ENCODE measurements around the gene CCBE1. TPM values are rescaled to one million over a fixed set of nuclear protein-coding genes. Genes with fewer than 3 reads are reported as not detected.
A peak's percentile ranks its signal among the peaks of the same experiment; 100 is the strongest.
"Not testable (repeated sequence)": the region's sequence is repeated elsewhere in the genome, so short reads cannot be mapped to it uniquely, and the experiment has no call there.

Gene CCBE1
- total RNA-seq, 1 donor from 2014 or later = 0.40 TPM

DNA sequence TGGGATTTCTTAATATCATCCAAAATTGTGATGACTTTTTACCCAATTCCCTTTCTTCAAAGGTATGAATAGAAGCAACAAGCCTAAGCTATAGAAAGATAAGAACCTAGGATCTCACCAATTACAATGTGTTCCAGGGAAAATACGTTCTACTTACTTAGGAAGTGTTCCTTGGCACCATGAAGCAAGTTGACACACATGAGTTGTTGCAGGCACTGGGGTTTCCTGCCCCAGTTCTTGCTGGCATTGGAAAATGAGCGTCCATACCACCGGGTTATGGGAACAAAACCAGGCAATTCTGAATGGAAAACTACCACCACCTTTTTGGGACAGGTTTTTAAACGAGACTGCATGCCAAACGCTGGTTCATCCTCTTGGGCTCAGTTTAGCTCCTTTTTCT, 46.2 kb downstream of the CCBE1 start:
- no peak for ATAC-seq

DNA sequence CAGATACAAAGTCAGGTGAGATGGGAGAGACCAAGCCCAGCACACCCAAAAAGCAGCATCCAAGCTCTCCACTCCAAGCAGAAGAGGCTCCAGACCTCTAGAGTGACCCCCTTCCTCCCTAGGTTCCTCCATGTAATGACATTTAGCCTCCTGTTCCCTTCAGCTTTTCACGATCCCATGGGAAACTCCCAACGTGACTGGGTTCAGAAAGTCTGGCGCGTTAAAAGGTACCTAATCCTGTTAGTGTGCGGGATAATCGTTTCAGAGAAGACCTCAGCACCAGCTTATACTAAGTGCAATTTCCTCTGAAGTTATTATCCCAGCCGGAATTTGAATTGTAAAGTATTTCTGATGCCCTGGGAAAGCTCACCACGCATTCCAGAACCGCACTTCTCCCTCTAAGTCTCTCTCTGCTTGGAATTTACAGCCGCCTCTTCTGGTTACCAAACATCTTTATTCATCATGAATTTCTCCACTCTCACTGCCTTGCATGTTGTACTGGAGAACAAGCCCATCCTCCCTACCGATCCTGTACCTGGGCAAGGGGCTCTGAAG, 46.9 kb downstream of the CCBE1 start:
- ATAC-seq = no peak

DNA sequence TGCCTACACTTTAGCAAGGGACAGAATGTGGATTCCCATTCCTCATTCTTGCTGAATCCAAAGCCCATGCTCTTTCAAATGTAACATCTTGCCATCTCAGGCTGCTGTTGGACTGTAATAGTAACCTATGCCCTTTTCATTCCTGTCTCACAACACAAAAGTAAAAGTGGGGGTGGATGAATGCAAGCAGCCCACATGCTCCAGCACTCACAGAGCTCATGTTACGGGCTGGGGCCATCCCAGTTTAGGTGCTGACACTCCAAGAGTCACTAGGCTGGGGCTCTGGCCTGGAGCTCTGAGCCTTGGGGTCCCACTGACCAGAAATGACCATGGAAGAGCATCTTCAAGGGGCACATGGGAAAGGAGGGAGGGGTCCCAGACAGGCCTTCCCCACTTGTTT, 47.6 kb downstream of the CCBE1 start:
- no peak for ATAC-seq

DNA sequence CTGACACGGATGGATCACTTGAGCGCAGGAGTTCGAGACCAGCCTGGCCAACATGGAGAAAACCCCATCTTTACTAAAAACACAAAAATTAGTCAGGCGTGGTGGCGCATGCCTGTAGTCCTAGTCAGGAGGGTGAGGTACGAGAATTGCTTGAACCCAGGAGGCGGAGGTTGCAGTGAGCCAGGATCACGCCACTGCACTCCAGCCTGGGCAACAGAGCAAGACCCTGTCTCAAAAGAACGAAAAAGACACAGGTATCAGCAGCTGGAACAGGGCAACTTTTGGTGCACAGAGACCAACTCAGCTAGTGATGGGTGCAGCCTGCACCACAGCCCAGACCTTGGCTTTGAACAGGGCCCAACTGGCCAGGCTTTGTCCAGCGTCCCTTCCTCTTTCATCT, 48.8 kb downstream of the CCBE1 start:
- ATAC-seq = not testable (repeated sequence)

DNA sequence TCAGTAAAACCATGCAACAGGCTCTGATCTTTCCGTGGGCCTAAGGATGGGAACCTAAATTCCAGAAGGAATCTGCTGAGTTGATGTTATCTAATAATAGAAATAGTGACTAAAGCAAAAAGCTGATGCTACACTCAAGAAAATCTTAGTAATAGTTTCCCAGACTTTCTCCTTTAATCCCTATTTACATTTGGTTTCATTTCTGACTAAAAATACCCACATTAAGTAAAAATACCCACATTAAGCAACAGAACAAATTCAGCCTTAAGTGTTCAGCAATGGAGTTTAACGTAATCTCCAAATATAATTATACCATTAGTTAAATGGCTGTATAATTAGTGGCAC, 50.3 kb downstream of the CCBE1 start:
- ATAC-seq = no peak

DNA sequence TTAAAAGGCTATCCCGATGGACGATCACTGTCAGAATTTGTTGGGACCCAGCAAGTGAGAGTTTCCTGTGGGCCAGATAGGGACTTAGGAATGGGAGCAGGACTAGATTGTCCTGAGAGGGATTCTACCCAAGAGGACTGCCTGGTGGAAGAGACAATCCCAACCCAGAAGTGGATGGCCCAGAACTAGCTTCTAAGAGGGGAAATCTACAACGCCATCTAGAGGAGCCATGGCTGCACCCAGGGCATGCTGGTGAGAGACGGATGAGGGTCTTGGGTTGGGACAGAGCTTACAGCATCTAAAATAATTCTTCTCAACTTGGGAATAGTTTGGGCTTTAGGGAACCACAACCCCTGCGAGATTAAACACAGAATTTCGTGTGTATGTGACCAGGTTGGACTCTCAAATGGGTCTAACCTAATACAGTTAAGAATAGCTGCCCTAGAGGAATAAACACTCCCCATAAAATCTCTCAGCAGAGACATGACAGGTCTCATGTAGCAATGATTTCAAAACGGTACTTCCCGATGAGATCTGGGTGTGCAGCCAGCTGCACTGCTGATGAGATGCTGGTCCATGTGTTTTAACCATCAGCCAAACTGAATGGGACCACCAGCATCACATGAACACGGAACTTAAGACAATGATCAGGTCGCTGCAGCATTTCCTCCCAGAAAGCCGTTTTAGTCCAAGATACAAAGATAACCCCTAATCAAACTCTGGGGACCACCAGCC, 50.8 kb downstream of the CCBE1 start:
- no peak for ATAC-seq

DNA sequence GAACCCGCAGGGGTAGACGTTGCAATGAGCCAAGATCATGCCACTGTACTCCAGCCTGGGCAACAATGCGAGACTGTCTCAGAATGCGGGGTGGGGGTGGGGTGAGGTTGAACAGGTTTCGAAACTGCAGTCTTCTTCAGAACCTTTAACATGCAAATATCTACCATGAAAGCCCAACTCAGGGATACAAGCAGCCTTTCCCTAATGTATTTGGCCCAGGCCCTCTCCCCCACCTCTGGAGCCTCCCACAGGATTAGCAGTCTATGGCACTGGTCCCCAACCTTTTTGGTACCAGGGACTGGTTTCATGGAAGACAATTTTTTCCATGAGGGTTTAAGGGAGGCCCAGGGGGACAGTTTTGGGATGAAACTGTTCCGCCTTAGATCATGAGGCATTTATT, 53.5 kb downstream of the CCBE1 start:
- ATAC-seq = no peak

DNA sequence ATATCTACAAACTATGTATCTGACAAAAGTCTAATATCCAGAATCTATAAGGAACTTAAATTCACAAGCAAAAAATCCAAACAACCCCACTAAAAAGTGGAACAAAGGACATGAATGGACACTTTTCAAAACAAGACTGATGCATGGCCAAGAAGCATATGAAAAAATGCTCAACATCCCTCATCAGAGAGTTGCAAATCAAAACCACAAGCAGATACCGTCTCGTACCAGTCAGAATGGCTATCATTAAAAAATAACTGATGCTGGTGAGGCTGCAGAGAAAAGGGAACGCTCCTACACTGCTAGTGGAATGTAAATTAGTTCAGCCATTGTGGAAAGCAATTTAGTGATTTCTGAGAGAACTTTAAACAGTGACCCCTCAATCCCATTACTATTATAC, 56.5 kb downstream of the CCBE1 start:
- ATAC-seq = no peak

DNA sequence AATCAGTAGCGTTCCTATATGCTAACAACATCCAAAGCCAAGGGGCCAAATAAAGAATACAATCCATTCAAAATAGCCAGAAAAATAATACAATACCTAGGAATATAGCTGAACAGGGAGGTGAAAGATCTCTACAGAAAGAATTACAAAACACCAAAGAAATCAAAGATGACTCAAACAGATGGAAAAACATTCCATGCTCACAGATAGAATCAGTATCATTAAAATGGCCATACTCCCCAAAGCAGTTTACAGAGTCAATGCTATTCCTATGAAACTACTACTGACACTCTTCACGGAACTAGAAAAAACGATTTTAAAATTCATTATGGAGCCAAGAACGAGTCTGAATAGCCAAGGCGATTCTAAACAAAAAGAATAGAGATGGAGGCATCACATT, 57.4 kb downstream of the CCBE1 start:
- ATAC-seq = no peak

DNA sequence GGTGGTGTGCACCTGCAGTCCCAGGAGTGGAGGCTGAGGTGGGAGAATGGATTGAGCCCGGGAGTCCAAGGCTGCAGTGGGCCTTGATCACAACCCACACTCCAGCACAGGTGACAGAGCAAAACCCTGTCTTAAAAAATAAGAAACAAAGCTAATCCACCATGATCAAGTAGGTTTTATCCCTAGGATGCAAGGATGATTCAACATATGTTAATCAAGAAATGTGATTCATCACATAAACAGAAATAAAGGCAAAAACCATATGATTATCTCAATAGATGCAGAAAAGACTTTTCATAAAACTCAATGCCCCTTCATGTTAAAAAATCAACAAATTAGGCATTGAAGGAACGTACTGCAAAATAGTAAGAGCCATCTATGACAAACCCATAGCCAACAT, 58.1 kb downstream of the CCBE1 start:
- ATAC-seq = no peak

DNA sequence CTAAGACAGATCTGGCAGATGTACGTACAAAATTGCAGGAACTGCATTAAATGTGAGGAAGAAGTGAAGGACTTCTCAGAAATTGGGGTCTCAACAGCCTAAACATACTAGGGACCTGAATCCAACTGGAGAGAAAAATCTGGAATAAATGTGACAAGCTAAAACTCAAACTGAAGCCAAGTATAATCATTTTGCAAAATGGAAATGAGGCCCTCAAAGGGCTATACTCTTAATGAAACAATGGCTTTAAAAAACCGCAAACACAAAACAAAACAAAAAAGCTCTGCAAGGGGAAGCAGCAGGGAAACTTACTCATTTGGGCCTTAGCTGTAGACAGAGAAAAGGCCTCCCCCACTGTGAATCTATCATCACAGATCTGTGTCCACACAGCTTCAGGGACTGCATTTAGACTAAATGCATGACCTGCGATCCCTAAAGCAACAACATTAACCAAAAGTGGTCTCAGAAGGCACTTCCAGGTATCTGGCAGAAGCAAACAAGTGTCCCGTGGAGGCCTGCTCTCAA, 63.2 kb downstream of the CCBE1 start:
- ATAC-seq = no peak

DNA sequence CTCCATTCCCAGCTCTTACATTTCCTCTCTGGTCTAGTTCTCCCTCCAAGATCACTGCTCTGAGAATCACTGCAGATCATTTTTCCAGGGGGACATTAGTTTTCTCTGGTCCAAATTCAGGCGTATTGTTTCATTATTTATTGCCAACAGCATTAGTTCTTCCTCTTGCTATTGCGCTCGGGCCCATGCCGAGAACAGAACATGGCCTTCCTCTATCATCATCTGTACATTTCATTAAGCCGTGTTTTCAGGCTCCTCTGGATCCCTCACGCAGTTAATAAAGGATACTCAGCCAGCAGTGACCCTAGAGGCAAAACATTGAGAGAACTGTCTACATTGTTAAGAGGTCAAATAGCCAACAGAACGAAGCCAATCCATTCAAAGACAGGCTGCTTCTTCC, 63.9 kb downstream of the CCBE1 start:
- ATAC-seq = no peak

DNA sequence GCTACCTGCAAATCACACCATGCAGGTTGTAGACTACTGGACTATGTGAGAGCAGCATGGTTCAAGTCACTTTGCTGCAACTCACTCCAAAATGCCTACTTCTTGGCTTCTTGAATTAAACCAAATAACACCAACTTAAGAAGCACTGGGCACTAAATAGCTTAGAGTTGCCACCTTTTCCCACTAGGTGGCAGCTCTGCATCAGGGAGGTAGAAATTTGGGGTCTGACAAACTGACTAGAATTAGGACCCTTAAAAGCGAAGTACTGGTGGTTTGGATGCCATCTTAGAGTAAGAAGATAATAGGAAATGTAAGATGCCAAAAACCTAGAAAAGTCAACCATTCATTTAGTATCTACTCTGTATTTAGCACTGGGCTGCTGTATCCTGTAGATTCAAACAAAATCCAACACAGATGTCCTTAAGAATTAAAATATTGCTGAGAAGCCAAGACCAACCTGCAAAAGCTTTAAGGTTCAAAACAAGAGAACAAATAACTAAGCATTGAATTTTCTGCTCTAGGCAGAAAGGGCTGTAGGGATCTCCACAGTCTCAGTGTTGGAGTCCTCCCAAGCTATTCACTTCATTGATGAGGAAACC, 65.5 kb downstream of the CCBE1 start:
- no peak for ATAC-seq

DNA sequence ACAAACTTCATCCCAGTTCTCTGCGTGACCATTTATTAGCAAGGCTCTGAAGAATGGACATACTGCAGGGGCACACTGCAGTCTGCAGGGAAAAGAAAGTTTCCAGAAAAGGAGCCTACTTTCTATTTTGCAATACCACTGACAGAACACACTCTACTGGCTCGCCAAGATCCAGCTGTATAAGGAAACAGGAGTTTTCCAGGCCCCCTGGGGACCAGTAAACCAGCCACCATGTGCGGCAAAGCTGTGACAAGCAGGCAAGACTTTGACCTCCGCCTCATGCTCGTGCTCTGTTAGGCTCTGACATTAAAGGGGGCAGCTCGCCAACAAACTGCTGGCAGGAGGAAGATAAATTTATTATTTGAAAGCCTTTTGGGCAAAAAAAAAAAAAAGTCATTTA, 67.3 kb downstream of the CCBE1 start:
- ATAC-seq = no peak

DNA sequence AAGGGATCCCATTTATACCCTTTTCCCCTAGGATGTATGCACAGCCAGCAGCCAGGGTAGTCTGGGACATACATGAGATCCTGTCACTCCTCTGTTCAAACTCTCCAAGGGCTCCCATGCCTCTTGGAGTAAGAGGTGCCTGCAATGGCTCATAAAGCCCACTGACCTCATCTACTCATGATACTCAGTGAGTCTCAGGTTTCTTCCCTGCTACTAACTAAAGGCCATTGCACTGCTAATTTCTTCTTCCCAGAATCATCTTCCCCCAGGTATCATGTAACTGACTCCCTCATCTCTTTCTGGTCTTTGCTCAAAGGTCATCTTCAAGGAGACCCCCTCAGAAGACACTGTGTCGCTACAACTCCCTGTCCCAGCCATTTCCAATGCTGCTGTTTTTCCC, 68.2 kb downstream of the CCBE1 start:
- ATAC-seq = no peak

DNA sequence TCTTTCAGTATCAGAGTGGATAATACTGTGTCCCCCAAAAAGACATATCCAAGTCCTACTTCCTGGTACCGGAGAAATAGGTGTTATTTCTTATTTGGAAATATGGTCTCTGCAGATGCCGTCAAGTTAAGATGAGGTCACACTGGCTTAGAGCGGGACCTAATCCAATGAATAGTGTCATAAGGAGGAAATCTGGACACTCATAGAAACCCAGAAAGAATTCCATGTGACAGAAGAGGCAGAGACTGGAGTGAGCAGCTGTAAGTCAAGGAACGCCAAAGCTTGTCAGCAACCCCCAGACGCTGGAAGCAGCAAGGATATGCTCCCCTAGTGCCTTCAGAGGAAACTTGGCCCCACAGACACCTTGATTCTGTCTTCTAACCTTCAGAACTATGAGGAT, 69.8 kb downstream of the CCBE1 start:
- no peak for ATAC-seq

DNA sequence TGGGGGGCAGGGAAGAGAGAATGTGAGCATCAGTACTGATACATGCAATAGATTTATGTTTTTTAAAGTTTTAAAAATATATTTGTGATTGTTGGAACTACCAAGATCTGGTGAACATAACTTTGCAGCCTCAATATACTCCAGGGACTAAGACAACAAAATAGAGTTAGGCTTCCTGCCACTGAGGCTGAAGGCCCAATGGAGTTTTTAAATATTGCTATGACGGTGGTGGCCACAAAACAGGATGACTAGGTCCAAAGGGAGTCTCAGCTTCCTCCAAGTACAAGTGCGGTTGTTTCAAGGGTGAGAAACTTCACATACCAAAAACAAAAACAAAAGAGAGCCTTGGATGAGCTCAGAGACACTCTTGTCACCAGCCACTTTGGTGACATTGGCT, 72.9 kb downstream of the CCBE1 start:
- ATAC-seq = no peak

DNA sequence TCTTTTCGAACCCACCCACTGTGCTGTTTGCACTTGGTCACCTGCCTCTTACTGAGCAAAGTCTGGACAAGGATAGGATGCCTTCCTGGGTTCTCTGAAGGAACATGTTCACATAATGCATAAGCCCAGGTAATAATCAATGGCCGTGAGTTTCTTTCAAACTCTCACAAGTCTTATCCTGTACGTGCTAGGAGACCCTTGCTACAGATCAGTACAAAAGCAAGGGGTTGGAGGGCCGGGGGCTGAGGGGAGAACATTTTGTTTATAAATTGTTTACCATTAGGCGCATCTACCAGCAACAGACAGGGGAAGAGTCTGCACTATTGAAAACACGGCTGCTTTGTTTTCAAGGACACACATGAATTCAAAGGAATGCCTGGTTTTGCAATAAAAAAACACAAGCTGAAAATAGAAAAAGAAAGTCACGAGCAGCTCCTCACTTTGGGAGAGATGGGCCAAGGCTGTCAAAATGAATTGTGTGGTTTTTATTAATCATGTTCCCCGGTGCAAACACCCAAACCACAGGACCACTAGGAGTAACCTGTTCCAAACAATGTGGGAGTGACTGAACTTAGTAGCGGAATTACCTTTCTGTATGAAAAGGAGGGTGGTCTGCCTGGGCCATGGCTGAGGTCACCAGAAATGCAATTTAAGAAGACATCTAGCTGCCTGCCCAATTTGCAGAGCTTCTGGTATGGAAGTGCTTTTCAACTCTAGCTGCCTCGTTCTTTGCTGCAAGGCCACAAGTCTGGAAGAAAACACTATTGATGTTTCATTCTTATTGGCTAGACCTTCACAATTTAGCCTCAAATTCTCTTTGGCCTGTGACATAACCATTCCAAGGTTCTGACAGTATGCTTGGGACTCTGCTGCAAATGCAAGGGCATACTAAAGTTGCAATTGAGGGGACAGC, 73.5 kb downstream of the CCBE1 start:
- no peak for ATAC-seq

DNA sequence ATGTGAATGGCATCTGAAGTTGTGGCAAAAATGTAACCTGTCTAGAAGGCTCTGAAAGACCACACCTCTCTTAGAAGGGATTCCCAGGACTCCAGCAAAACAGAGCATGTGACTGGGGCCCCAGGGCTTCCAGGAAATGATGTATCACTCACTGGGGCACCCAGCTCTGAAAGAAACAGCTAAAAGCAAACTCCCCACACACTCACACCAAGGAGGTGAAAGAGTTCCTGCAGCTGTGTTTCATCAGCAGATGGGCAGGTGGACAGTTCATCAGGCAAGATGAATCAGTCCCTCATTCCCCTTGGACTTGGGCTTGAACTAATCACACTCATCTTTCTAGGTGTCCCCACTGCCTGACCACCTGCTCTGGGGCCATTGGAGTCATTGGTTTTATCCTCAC, 76.2 kb downstream of the CCBE1 start:
- ATAC-seq = peak; percentile 59

DNA sequence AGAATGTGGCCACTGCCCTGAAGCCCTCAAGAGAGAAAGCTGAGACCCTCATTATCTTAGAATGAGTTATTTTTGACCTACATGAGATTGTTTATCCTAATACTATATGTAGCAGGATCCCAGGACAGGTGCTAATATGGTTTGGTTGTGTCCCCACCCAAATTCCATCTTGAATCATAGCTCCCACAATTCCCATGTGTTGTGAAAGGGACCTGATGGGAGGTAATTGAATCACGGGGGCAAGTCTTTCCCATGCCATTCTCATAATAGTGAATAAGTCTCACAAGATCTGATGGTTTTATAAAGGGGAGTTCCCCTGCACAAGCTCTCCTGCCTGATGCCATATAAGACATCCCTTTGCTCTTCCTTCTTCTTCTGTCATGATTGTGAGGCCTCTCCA, 76.8 kb downstream of the CCBE1 start:
- ATAC-seq = no peak

DNA sequence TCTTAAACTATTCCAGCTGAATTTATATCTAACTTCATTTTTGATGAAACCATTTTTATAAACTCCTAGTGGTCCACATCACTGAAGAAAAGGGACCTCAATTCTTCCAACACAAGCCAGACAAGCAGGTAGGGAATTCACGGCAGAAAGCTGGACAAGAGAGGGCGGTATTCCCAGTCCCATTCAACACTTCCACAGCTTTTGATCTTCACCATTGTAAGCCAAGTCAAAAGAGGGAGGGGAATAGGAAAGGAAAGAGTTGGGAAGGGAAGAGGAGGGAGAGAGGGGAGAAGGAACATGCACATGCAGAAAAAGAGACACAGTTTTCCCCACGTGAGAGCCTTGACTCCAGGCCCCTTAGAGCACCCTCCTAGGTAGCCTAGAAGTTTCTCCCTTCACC, 77.4 kb downstream of the CCBE1 start:
- no peak for ATAC-seq

DNA sequence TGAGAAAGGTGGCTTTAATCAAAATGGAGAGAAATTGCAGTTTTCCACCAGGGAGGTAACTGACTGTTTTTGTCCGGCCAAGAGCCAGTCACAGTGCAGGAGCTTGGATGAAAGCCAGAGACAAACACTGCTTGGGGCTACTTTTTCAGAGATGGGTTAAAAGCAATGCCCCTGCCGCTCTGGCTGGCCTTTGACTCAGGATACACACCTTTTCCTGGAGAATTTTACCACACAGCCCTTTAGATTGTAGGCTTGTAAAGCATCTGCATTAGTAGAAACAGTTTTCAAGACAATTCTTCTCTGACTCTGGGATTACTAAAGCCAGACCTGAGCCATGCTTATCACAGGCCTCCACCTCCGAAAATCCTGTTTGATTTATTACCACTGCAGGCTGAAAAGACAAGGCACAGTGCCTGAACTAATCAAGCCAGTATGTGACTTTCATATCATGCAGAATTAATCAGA, 79.7 kb downstream of the CCBE1 start:
- ATAC-seq = peak; percentile 26

DNA sequence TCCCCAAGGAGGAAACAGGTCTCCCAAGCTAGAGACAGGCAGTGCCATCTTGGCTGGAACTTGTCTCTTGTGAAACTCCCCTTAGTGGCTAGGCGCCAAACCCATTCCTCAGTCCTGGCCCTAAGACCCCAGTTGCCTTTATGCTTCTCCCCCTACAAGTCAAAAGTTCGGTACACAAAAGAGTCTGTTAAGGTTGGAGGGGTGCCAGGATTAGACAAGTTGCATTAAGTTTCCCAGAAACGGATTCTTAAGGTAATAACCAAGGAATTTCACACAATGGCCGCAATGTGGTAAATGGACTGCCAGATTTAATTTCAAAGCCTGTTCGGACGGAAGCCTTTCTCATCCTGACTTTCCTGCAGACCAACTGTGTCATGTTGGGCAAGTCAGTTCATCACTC, 80.7 kb downstream of the CCBE1 start:
- no peak for ATAC-seq

All from esophagus mucosa (tissue), 1 donor.